Measurements from ENCODE around the gene TNFAIP8.

The TNFAIP8 gene

GRCh38 chr5:119333421-119333851 lies 22.4 kb upstream of the TNFAIP8 start:
- Histone ChIP-seq H3K27me3 (replicated peaks) (no peaks in the 10 kb centered on the region), H3K27ac (no peak overlapping the region), H3K4me3 (ENCODE audit: low read depth, low read length) (no peak overlapping the region), H3K36me3 (replicated peaks) (no peaks in the 10 kb centered on the region)
- in situ Hi-C loops (cut with HindIII; ENCODE audit: low pct_ligation_motif_present, low sequenced_read_pairs), result no loop called here
- DNase-seq, result no peak
- TF ChIP-seq CTCF (IDR thresholded peaks at IDR 0.05; ENCODE audit: low read depth, low read length, missing control alignments), result no peak

- in situ Hi-C loops (cut with HindIII; ENCODE audit: low pct_ligation_motif_present, low sequenced_read_pairs), result no loop called here
- TF ChIP-seq CTCF (IDR thresholded peaks at IDR 0.05; ENCODE audit: low read depth, low read length, missing control alignments), result no peak
- Histone ChIP-seq H3K36me3 (replicated peaks) (no peaks in the 10 kb centered on the region), H3K27ac (no peak overlapping the region), H3K4me3 (ENCODE audit: low read depth, low read length) (no peak overlapping the region), H3K27me3 (replicated peaks) (no peaks in the 10 kb centered on the region)
- no peak for DNase-seq
These were observed 20.6 kb upstream of the TNFAIP8 start for GRCh38 chr5:119335261-119335677.

GRCh38 chr5:119336262-119336661 lies 19.6 kb upstream of the TNFAIP8 start:
- no peaks in the 10 kb centered on the region for H3K36me3 ChIP-seq (replicated peaks)
- in situ Hi-C loops (cut with HindIII; ENCODE audit: low pct_ligation_motif_present, low sequenced_read_pairs), result no loop called here
- TF ChIP-seq CTCF (IDR thresholded peaks at IDR 0.05; ENCODE audit: low read depth, low read length, missing control alignments), result no peak
- no peak for DNase-seq
- no peaks in the 10 kb centered on the region for H3K27me3 ChIP-seq (replicated peaks)
- H3K4me3 ChIP-seq (ENCODE audit: low read depth, low read length), result no peak overlapping the region
- H3K27ac ChIP-seq, result no peak overlapping the region

- Histone ChIP-seq H3K27ac (no peak overlapping the region), H3K36me3 (replicated peaks) (no peaks in the 10 kb centered on the region), H3K27me3 (replicated peaks) (no peaks in the 10 kb centered on the region), H3K4me3 (ENCODE audit: low read depth, low read length) (no peak overlapping the region)
- TF ChIP-seq CTCF (IDR thresholded peaks at IDR 0.05; ENCODE audit: low read depth, low read length, missing control alignments), result no peak
- in situ Hi-C loops (cut with HindIII; ENCODE audit: low pct_ligation_motif_present, low sequenced_read_pairs), result no loop called here
- DNase-seq, result no peak
These were observed 18.8 kb upstream of the TNFAIP8 start for GRCh38 chr5:119336845-119337580.

GRCh38 chr5:119338326-119338946 lies 17.4 kb upstream of the TNFAIP8 start:
- Histone ChIP-seq H3K27ac (no peak overlapping the region), H3K27me3 (replicated peaks) (no peaks in the 10 kb centered on the region), H3K36me3 (replicated peaks) (no peaks in the 10 kb centered on the region), H3K4me3 (ENCODE audit: low read depth, low read length) (no peak overlapping the region)
- no peak for DNase-seq
- no peak for TF ChIP-seq CTCF (IDR thresholded peaks at IDR 0.05; ENCODE audit: low read depth, low read length, missing control alignments)
- in situ Hi-C loops (cut with HindIII; ENCODE audit: low pct_ligation_motif_present, low sequenced_read_pairs), result no loop called here

All from brain microvascular endothelial cell (primary cell).